ENCODE results near the gene SH3BP5L. TPM values are rescaled to one million over a fixed set of nuclear protein-coding genes. Genes with fewer than 3 reads are reported as not detected.

The SH3BP5L gene
- total and polyA plus RNA-seq, 2 of the 13 experiments (the other 11 are each of a cell fraction or from before 2014, with no cell fraction given): 10.3 to 14.9 TPM

- TF ChIP-seq MEIS2 (CRISPR knock-in tag; IDR thresholded peaks at IDR 0.05) (peak; percentile 78; the same call in 1 of the 2 replicates), ZNF597 (CRISPR knock-in tag; IDR thresholded peaks at IDR 0.05) (peak; percentile 8; the same call in 1 of the 2 replicates), BCLAF1 (IDR thresholded peaks at IDR 0.05) (no peak), LBX2 (CRISPR knock-in tag; IDR thresholded peaks at IDR 0.05; ENCODE audit: borderline replicate concordance) (0 out of 2 replicates have a peak, but pooled peaks have one; percentile 57), NFATC3 (CRISPR knock-in tag; IDR thresholded peaks at IDR 0.05) (no peak), PHF8 (CRISPR knock-in tag; IDR thresholded peaks at IDR 0.05) (peak; percentile 74), KAT7 (CRISPR knock-in tag; IDR thresholded peaks at IDR 0.05; ENCODE audit: borderline replicate concordance) (no peak; the same call in 1 of the 2 replicates), PCBP1 (IDR thresholded peaks at IDR 0.05; ENCODE audit: borderline replicate concordance, low read depth, low read length) (no peak), ZNF639 (CRISPR knock-in tag; conservative IDR thresholded peaks at IDR 0.05) (peak; percentile 55; the same call in 1 of the 2 replicates), ZKSCAN5 (CRISPR knock-in tag; IDR thresholded peaks at IDR 0.05) (no peak), ZNF230 (CRISPR knock-in tag; IDR thresholded peaks at IDR 0.05) (0 out of 2 replicates have a peak, but pooled peaks have one; percentile 4), ZBTB25 (CRISPR knock-in tag; IDR thresholded peaks at IDR 0.05) (no peak), XRCC5 (optimal IDR thresholded peaks at IDR 0.05; ENCODE audit: low read length) (peak; percentile 11), HDAC6 (IDR thresholded peaks at IDR 0.05; ENCODE audit: low read depth, low read length) (no peak), ZNF33B (CRISPR knock-in tag; IDR thresholded peaks at IDR 0.05) (no peak), ZNF616 (CRISPR knock-in tag; IDR thresholded peaks at IDR 0.05; ENCODE audit: low read depth) (peak; percentile 41; the same call in 1 of the 2 replicates), ZNF724P (CRISPR knock-in tag; IDR thresholded peaks at IDR 0.05; ENCODE audit: borderline replicate concordance) (no peak), ZNF687 (CRISPR knock-in tag; IDR thresholded peaks at IDR 0.05) (peak; percentile 91)
Observed at GRCh38 chr1:248873409-248873992, 47.8 kb upstream of the SH3BP5L start (continued).
